ENCODE measurements around the gene PAX8.

Gene PAX8

DNA sequence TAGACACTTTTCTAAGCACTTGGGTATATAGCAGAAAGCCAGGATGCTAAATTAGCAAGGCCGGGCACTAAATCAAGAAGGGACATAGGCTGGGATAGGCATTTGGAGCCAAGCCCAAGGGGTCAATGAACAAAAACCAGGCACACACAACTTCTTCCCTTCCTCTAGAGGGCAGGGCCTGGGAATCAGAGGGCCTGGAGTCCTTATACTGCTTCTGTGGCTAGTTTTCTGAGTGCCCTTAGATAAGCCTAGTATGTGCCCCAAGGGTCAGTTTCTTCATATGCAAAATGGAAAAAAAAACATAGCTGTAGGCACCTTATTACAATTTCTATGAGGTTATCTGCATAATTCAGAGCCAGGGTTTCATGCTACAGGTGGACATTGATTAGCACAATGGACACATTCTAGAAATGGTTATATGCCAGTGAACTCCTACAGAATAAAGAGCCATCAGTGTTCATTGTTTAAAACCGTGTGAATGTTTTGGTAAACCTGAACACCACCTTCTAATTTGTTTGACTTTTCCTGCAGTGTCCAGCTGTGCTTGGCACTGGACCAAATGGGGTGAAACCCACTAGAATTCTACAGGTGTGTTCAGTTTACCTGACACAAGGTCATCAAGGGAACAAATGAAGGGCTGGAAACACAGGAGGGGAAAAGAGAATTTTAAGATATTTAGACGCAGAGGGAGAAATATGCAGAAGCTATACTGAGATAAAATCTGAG is 49.6 kb downstream of the PAX8 start:
- TF ChIP-seq, protein P1, sequence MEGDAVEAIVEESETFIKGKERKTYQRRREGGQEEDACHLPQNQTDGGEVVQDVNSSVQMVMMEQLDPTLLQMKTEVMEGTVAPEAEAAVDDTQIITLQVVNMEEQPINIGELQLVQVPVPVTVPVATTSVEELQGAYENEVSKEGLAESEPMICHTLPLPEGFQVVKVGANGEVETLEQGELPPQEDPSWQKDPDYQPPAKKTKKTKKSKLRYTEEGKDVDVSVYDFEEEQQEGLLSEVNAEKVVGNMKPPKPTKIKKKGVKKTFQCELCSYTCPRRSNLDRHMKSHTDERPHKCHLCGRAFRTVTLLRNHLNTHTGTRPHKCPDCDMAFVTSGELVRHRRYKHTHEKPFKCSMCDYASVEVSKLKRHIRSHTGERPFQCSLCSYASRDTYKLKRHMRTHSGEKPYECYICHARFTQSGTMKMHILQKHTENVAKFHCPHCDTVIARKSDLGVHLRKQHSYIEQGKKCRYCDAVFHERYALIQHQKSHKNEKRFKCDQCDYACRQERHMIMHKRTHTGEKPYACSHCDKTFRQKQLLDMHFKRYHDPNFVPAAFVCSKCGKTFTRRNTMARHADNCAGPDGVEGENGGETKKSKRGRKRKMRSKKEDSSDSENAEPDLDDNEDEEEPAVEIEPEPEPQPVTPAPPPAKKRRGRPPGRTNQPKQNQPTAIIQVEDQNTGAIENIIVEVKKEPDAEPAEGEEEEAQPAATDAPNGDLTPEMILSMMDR (IDR thresholded peaks at IDR 0.05; ENCODE audit: low read depth, low read length, missing control alignments) = no peak
- no peak for DNase-seq (ENCODE audit: low read depth)
- no peak overlapping the region for H3K4me3 ChIP-seq (ENCODE audit: low read depth, low read length)
- in situ Hi-C loops (cut with HindIII; ENCODE audit: low sequenced_read_pairs) = no loop called here

DNA sequence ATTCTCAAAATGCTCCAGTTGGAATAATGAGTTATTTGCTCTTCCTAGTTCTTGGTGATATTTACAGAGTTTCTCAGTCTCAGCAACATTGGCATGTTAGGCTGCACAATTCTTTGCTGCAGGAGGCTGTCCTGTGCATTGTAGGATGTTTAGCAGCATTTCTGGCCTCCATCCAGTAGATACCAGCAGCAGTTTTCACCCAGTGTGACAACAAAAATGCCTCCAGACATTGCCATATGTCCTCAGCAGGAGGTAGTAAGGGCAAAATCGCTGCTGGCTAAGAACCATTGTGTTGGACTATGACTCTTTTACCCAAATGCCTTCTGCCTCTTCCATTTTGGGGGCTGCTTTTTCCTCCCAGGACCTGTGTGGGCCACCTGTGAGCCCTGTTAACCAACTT is 50.4 kb downstream of the PAX8 start:
- in situ Hi-C loops (cut with HindIII; ENCODE audit: low sequenced_read_pairs) = no loop called here
- no peak for DNase-seq (ENCODE audit: low read depth)
- no peak overlapping the region for H3K4me3 ChIP-seq (ENCODE audit: low read depth, low read length)
- TF ChIP-seq, protein P1 (IDR thresholded peaks at IDR 0.05; ENCODE audit: low read depth, low read length, missing control alignments) = no peak

DNA sequence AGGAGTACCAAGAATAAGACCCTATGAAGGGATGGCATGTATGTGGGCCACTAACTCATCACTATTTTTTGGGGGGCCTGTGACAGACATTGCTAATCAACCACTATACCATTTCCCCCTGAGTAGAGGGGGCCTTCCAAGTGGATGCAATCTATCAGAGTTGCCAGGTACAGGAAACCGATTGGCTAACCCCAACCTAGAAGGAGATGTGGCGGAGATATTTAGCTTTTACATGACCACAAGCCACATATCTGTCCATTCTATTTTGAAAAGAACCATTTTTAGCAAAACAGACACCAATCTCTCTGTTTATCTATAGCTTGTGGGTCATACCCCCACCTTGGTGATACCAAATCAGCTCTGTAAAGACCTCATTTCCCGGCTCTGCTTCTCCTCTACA is 51.0 kb downstream of the PAX8 start:
- in situ Hi-C loops (cut with HindIII; ENCODE audit: low sequenced_read_pairs) = no loop called here

DNA sequence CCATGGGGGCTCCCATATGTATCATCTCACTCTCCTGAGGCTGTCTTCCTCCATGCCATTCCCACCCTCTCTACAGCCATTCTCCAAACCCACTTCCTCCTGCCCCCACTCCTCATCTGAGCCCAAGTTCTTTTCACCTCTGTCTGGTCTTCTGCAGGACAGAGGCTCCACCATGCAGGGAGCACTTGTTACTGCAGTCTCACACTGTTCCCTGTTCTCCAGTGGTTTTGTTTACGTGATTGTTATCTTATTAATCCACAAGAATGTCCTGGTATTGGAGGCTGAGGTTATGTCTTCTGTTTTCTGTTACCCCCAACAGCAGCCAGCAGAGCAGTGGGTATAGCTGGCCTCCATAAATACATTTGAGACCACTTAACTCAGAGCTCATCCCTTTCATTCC is 51.4 kb downstream of the PAX8 start:
- DNase-seq (ENCODE audit: low read depth) = no peak
- TF ChIP-seq, protein P1 (IDR thresholded peaks at IDR 0.05; ENCODE audit: low read depth, low read length, missing control alignments) = no peak
- in situ Hi-C loops (cut with HindIII; ENCODE audit: low sequenced_read_pairs) = no loop called here
- H3K4me3 ChIP-seq (ENCODE audit: low read depth, low read length) = no peak overlapping the region

More for the DNA sequence above, 51.0 kb downstream of the PAX8 start:
- no peak overlapping the region for H3K4me3 ChIP-seq (ENCODE audit: low read depth, low read length)
- TF ChIP-seq, protein P1 (IDR thresholded peaks at IDR 0.05; ENCODE audit: low read depth, low read length, missing control alignments) = no peak
- DNase-seq (ENCODE audit: low read depth) = no peak

DNA sequence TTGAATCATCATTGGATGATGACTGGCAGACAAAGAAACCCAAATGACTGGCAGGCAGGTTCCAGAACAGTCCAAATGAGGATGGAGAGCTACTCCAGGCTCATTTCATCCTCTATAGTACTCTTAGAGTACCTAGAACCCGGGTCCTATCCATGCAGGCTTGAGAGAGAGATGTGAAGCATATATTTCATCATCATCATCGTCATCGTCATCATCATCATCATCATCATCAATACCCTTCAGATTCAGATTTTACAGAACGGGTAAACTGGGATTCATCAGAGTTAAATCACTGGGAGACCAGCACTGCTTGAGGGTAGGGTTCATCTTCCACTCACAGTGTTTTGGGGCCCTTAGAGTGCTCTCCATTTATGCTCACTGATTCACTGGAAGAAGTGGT is 52.3 kb downstream of the PAX8 start:
- H3K4me3 ChIP-seq (ENCODE audit: low read depth, low read length) = no peak overlapping the region
- in situ Hi-C loops (cut with HindIII; ENCODE audit: low sequenced_read_pairs) = no loop called here
- no peak for DNase-seq (ENCODE audit: low read depth)
- TF ChIP-seq, protein P1 (IDR thresholded peaks at IDR 0.05; ENCODE audit: low read depth, low read length, missing control alignments) = no peak

DNA sequence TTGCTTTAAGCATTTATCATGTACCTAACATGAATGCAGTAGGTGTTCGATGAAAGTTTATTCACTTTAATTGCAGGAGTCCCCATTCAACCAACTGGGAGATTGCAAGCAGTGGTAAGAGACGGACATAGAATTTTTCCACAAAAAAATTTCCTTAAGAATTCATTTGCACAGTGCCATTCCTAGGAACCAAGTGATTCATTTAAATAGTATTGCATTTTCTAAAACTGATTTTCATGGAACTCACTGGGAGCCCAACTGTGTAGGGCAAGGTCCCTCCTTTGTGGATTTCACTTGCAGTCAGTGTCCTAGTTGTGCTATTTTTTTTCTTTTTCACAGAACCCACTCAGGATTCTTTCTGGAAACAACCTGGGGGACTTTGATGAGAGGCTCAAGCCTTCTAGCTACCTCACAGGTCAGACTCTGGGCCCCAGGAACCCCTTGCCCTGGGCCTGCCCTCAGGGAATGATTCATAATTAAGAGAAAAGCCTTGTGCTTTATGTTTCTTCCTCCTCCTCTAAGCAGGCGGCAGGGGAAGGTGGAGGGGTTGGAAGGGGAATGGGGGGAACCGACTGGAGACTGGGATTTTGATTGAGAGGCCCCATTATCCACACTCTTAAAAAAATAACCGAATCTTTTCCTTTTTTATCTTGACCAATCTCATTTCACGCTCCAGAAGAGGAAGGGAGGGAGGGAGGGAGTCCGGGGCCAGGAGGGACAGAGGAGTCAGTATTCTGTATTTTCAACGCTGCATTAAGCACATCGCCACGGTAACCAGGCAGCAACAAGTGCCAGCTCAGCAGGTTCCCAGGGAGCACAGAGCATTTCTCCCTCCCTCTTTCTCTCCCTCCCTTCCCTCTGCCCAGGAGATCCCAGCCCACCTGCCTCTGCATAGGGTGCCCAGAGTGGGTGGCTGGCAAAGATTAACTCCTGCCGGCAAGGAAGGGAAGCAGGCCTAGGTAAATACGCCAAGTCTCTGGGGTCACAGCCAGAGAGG is 53.2 kb downstream of the PAX8 start:
- TF ChIP-seq, protein P1 (IDR thresholded peaks at IDR 0.05; ENCODE audit: low read depth, low read length, missing control alignments) = no peak
- peak; percentile 80 for DNase-seq (ENCODE audit: low read depth)
- H3K4me3 ChIP-seq (ENCODE audit: low read depth, low read length) = no peak overlapping the region
- in situ Hi-C loops (cut with HindIII; ENCODE audit: low sequenced_read_pairs) = no loop called here
